Fibroblast of skin of back (primary cell): Measurements from ENCODE around the gene HNF4A. TPM values are rescaled to one million over a fixed set of nuclear protein-coding genes. Genes with fewer than 3 reads are reported as not detected.
"Not testable (repeated sequence)": the region's sequence is repeated elsewhere in the genome, so short reads cannot be mapped to it uniquely, and the experiment has no call there.

Experiments
- DNase-seq: peaks from one replicate; pipeline ENCODE4 v3.0.0-alpha.2; 2013
- polyA plus RNA-seq, 2 experiments: library from polyadenylated mRNA; unstranded; fragments of 120-200 nt; gene quantifications; one replicate each; pipeline ENCODE4 v1.2.1, GENCODE V29; 2013; ENCODE audit not compliant: insufficient read length in 2 of 2

The HNF4A gene
- polyA plus RNA-seq (2013, experiment 1 of 2; ENCODE audit: insufficient read length), result not detected
- polyA plus RNA-seq (2013, experiment 2 of 2; ENCODE audit: insufficient read length), result 0.07 TPM

- DNase-seq, result no peak
Measured at GRCh38 chr20:44355498-44356352, at the start of gene HNF4A. Gene HNF4A (plus strand): TSS chr20:44355699. CDS start chr20:44355805, 106 bp downstream.

GRCh38 chr20:44306927-44307326, 48.6 kb upstream of the HNF4A start:
- no peak for DNase-seq

- DNase-seq, result peak; percentile 43
Measured at GRCh38 chr20:44309763-44310663, 45.5 kb upstream of the HNF4A start.

GRCh38 chr20:44310664-44311639, 44.5 kb upstream of the HNF4A start, which contains the start of gene FITM2:
Gene FITM2 (minus strand): TSS chr20:44311202. CDS start chr20:44311148, 54 bp downstream.
- DNase-seq, result peak; percentile 97

- no peak for DNase-seq
Measured at GRCh38 chr20:44314870-44315269, 40.6 kb upstream of the HNF4A start.

- DNase-seq, result no peak
Measured at GRCh38 chr20:44319839-44320422, 35.6 kb upstream of the HNF4A start.

- DNase-seq, result no peak
Measured at GRCh38 chr20:44324343-44324742, 31.2 kb upstream of the HNF4A start.

- DNase-seq, result no peak
Measured at GRCh38 chr20:44326391-44327159, 28.9 kb upstream of the HNF4A start.

GRCh38 chr20:44327748-44328147, 27.8 kb upstream of the HNF4A start:
- DNase-seq, result not testable (repeated sequence)

- DNase-seq, result no peak
Measured at GRCh38 chr20:44328428-44328827, 27.1 kb upstream of the HNF4A start.

- no peak for DNase-seq
Measured at GRCh38 chr20:44331201-44331600, 24.3 kb upstream of the HNF4A start.

- no peak for DNase-seq
Measured at GRCh38 chr20:44334306-44334705, 21.2 kb upstream of the HNF4A start.

- DNase-seq, result no peak
Measured at GRCh38 chr20:44334709-44335108, 20.8 kb upstream of the HNF4A start.

- DNase-seq, result no peak
Measured at GRCh38 chr20:44335675-44336074, 19.8 kb upstream of the HNF4A start.

- no peak for DNase-seq
Measured at GRCh38 chr20:44336086-44336485, 19.4 kb upstream of the HNF4A start.

- DNase-seq, result no peak
Measured at GRCh38 chr20:44336725-44337380, 18.6 kb upstream of the HNF4A start, which contains the start of gene R3HDML. Gene R3HDML (plus strand): TSS chr20:44337043. CDS start chr20:44337158, 115 bp downstream.

- peak; percentile 9 for DNase-seq
Measured at GRCh38 chr20:44342248-44342647, 13.3 kb upstream of the HNF4A start.

- no peak for DNase-seq
Measured at GRCh38 chr20:44343162-44343675, 12.3 kb upstream of the HNF4A start.

GRCh38 chr20:44344723-44345122, 10.8 kb upstream of the HNF4A start:
- DNase-seq, result no peak

GRCh38 chr20:44345147-44345546, 10.4 kb upstream of the HNF4A start:
- DNase-seq, result no peak
